ENCODE data around the gene FXYD7.
"Not testable (repeated sequence)": the region's sequence is repeated elsewhere in the genome, so short reads cannot be mapped to it uniquely, and the experiment has no call there.

Gene FXYD7

DNA sequence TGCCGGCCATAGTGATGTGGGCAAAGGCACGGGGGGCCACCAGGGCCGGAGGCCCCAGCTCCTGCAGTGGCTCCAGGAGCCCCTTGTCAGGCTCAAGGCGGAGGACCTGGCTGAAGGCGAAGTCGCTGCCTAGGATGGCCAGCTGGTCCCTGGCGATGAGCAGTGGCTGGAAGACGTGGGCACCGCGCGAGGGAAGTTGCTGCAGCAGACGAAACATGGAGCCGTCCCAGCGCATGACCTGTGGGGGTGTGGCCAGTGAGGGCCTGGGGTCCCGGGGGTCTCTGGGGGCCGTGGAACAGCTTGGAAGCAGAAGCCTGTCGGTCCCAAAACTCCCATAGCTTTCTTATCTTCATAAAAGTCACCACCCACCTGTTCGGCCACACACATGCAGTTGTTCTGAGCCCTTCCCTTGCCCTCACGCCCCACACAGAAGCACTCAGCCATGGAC lies 17.8 kb upstream of the FXYD7 start:
- intact Hi-C loops (cut with DNase I), result no loop called here
- no peak for DNase-seq

DNA sequence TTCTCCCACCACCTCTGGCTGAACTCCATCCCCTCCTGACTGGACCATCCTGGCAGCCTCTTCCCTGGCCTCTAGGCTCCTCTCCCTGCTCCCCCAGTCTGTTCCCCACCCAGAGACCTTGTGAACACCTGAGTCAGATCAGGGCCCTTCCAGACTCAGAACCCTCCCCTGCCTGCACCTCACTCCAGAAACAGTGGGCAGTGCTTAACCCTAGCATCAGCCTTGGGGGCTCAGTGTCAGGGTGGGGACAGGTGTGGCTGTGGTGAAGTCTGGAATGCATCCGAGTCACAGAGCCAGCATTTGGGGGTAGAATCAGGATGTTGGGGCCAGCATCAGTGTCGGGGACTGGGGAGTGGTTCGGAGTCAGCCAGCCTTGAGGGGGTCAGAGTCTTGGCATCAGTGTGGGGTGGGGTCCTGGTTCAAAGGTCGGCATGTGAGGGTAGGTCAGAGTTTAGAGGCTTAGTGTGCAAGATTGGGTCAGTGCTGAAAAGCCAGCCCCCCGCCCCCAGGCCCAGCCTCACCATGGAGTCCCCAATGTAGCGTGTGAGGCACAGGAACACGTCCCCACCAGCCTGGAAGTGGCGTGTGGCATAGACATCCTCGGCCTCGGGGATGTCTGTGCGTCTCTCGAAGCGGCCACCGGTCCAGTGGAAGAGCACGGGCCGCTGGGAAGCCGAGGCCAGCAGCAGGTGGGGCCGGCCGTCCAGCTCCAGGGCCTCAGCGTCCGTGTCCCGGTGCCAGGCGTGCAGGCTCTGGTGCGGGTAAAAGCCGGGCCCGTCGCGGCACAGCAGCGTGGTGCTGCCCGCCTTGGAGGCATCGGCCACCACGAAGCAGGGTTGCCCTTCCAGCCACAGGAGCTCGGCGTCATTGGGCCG lies 17.1 kb upstream of the FXYD7 start:
- DNase-seq, result no peak

DNA sequence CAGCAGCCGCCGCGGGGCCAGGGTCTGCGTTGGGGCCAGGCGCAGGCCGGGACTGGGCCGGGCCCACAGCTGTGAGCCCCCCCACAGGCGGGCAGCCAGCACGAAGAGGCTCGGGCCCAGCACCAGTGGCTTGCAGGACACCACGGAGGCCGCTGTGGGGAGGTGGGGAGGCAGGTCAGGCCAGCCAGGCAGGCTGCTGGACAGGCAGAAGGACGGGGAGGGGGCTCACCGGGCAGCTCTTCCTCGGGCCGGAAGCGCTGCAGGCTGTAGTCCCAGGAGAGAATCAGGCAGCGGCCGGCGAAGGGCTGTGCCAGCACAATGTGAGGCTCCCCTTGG lies 16.5 kb upstream of the FXYD7 start:
- intact Hi-C loops (cut with DNase I), result no loop called here
- peak in 6 of 10 donors; percentile 58 to 97 (median 74) for DNase-seq

More for the DNA sequence above, 17.1 kb upstream of the FXYD7 start:
- intact Hi-C loops (cut with DNase I), result no loop called here

DNA sequence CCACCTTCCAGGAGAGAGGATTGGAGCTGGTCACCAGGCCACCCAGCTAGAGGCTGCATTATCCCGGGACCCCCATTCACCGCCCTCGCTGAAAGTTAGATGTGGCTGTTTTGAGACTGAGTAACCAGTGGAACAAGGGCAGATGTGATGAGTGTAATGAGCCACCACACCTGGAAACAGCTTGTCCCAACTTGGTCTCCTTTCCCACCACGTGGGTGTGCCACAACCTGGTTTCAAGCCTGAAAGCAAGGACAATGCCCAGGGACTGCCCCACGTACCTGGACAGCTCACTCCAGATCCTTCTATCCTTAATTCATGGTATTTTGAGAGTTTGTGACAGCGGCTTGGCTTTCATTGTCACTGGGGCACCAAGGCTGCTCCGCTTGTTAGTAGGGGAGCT lies 15.2 kb upstream of the FXYD7 start:
- intact Hi-C loops (cut with DNase I), result no loop called here
- no peak for DNase-seq

DNA sequence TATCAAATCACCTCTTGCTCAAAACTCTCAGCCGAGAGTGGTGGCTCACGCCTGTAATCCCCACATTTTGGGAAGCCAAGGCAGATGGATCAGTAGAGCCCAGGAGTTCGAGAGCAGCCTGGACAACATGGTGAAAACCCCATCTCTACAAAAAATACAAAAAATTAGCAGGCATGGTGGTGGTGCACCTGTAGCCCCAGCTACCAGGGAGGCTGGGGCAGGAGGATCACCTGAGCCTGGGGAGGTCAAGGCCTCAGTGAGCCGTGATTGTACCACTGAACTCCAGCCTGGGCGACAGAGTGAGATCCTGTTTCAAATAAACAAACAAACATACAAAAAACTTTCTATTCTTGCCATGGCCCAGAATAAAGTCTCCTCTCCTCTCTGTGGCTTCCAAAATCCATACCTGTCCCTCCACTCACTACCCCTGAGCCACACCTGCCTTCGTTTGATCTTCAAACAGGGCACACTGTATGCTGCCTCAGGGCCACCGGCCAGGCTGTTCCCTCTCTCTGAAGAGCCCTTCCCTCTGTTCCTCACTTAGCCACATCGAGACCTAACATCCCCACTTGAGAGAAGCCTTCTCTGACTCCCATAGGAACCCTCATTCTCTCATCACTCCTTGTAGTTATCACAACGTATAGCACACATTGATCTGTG lies 14.5 kb upstream of the FXYD7 start:
- DNase-seq, result no peak
- intact Hi-C loops (cut with DNase I), result no loop called here

DNA sequence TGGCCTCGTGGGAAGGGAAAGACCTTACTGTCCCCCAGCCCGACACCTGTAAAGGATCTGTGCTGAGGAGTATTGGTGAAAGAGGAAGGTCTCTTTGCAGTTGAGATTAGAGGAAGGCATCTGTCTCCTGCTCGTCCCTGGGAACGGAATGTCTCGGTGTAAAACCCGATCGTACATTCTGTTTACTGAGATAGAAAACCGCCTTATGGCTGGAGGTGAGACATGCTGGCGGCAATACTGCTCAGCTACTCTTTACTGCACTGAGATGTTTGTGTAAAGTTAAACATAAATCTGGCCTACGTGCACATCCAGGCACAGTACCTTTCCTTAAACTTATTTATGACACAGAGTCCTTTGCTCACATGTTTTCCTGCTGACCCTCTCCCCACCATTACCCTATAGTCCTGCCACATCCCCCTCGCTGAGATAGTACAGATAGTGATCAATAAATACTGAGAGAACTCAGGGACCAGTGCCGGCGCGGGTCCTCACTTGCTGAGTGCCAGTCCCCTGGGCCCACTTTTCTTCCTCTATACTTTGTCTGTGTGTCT lies 13.3 kb upstream of the FXYD7 start:
- intact Hi-C loops (cut with DNase I); DNase-seq: not testable (repeated sequence)

DNA sequence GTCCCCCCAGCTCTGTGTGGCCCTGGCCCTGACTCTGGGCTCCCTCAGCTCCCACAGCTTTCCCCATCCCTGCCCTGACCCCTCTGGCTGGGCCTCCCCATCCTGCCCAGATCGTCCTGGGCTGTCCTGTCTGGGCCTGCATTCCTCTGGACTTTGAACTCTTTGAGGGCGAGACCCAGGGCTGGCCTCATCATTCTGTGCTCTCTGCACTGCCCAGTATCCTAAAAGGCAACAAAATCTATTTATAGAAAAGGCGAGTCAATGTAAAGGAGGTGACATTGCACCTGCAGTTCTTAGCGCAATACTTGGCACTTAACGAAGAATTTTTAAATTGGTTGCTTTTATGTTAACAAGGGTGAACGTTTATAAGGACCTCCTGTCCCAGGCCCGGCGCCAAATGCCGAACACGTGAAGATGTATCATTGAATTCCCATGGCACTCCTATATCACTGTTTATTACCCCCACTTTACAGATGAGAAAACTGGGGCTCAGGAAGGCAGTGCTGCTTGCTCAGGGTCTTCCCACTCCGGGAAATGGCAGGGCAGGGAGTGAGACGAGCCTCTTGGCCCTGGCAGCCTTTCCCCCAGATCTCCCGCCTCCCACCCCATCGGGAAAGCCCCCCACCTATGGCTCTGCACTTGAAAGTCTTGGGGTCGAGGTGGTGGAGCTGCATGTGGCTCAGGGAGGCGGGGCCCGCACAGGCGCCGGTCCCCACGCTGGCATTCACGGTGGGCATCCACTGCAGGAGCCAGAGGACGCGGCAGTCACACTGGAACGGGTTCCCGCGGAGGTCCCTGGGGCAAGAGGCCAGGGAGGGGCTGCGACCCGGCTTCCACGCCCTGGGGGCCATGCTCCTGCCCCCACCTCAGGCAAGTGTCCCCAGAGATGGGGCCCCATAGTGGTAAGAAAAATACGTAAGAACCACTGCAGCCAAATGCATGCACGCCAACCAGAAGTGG lies 12.0 kb upstream of the FXYD7 start:
- DNase-seq, result peak in 1 of 10 donors; percentile 50
- intact Hi-C loops (cut with DNase I), result no loop called here

DNA sequence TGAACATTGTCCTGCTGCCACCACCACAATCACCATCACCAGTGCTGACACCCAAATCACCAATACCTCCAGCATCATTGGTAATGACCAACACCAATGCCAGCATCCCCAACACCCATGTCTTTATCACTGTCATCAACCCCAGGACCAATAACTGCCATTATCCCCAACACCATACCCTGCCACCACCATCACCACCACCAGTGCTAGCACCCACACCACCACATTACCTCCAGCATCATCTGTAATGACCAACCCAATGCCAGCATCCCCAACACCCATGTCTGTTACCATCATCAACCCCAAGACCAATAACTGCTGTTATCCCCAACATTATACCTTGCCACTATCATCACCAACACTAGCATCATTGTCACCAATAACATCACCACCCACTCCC lies 10.8 kb upstream of the FXYD7 start:
- intact Hi-C loops (cut with DNase I), result no loop called here
- DNase-seq, result no peak

DNA sequence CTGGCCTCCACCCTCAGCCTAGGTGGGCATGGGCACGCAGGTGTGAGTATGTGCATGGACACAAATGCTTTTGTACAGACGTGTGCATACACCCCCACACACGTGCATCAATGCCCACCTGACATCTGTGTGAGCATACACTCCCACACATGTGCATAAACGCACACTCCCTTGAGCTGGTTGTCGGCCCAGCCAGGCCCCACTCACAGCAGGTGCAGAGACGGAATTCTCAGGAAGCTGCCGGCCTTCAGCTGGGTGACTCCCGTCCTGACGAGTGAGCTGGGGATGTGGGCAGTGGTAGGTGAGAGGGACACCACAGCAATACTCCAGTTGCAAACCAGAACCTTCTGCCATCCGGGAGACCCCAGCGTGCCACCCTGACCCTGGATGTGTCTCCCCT lies 9.2 kb upstream of the FXYD7 start:
- intact Hi-C loops (cut with DNase I), result no loop called here
- DNase-seq, result peak in 3 of 10 donors; percentile 46 to 92 (median 88)

DNA sequence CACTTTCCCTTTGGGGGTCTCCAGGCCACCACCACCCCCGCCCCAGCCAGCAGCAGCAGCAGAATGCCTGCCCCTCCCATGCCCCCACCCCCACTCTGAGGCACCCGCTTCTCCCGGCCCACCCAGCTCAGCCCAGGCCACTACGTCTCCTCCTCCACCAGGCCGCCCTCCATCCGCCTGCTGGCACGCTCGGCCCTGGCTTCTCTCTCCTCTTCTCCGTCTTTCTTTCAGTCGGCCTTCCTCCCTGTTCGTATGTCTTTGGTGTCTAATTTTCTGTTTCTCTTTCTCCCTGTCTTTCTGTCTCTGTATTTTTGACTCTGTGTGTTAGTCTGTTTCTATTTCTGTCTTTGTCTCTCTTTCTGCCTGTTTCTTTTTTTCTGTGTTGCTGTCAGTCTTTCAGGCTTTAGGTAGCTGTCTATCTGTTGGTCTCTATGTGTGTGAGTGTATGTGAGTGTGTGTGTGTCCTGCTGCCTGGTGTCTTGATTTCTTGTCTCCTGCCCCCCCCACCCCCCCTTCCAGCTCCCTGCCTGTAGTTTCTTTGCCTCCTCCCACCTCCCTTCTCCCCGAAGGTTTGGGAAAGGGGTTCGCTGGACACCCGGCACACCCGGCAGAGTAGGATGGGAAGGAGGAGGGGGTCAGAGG lies 8.3 kb upstream of the FXYD7 start, which contains the start of gene LGI4:
LGI4 (minus strand) TSS at position 459 of the 642 bp plus-strand sequence; CDS start at position 80, 379 bp downstream.
- peak in 1 of 10 donors; percentile 77 for DNase-seq
- intact Hi-C loops (cut with DNase I), result loop anchor here (1.0 to 5.0 kb wide), 2 partner anchors 21 to 92 kb away; partner anchors contain the start of gene HPN

DNA sequence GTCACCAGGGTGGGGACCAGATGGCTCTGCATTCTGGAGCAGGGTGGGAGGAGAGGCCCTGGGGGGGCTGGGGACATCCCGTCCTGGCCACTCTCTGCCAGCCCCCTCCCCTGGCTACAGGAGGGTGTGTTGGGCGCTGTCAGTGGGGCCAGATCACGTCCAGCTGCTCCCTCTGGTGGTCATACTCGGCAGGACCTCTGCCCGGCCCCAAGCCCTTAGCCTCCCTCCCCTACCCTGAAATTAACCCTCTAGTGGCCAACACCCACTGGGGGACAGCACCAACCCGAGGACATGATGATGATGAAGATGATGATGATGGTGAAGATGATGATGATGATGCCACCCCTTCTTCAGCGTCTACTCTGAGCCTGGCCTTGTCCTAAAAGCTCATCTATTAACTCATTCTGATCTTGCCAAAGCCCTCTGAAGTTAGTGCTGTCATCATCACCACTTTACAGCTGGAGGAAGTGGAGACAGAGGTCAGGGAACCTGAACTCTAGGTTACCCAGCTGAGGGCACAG lies 7.6 kb upstream of the FXYD7 start:
- intact Hi-C loops (cut with DNase I), result loop anchor here (1.0 to 5.0 kb wide), 2 partner anchors 22 to 93 kb away; partner anchors contain the start of gene HPN
- DNase-seq, result peak in 9 of 10 donors; percentile 79 to 97 (median 84)

DNA sequence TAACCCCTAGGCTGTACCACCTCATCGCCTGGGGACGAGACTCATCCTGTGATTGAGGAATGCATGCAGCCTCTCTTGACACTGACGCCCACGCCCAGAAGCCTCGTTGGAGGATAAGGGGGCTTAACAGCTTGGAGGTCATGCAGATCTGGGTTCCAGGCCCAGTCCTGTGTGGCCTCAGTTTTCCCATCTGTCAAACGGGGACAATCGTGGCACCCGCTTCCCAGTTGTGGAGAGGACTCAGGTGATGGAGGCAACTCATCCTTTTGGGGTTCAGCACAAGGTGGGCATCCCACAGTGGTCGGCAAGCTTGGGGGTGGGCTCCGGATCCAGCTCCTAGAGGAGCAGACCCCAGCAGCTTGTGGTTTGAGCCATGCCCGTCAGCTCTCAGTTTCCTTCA lies 6.8 kb upstream of the FXYD7 start:
- peak in 1 of 10 donors; percentile 49 for DNase-seq
- intact Hi-C loops (cut with DNase I), result loop anchor here (5.0 kb wide), 1 partner anchor 94 kb away; the partner anchor contains the start of gene HPN

DNA sequence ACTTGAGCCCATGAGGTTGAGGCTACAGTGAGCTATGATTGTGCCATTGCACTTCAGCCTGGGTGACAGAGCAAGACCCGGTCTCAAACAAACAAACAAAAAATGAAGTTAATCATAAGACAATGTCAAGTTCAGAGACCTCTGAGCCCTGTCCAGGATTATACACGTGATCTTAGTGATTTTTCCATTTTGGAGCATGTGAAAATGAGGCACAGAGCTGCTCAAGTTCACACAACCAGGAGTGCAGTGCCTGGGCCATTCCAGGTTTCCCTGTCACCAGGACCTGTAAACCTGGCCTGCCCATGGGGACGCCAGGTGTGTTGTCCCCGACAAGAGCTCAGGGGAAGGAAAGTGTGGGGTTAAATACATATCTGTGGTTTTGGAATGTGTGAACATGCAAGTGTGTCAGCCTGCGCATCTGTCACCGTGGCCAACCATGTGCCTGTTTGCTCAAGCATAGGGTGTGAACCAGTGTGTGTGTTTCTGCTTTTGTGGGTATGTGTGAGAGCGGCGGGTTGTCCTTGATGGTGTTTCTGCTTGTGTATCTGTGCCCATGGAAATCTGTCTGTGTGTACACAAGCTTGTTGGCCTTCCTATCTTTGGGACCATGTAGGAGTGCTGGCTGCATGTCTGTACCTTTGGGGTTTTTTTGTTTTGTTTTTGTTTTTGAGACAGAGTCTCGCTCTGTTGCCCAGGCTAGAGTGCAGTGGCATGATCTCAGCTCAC lies 5.9 kb upstream of the FXYD7 start:
- intact Hi-C loops (cut with DNase I), result loop anchor here (5.0 kb wide), 1 partner anchor 95 kb away; the partner anchor contains the start of gene HPN
- DNase-seq, result no peak

DNA sequence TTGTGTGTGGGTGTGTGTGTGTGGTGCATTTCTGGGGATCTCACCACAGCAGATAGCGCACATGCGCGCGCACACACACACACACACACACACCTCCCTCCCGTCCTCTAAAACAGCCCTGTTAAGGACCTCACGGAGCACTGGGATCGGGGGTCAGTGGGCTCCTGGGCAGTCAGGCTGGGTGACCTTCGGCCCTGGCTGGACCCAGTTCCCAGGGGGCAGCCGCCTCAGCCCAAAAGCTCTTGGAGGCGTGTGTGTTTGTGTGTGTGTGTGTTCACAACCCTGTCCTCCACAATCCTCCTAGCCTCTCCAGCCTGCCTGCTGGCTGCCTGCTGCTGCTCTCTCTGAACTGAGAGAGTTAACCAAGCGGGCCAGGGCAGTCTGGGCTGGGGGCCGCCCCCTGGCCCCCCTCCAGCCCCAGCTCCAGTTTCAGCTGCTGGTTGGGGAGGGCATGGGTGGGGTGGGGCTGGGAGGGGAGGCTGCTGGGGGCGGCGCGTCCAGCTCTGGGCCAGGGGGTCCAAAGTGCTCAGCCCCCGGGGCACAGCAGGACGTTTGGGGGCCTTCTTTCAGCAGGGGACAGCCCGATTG lies 4.7 kb upstream of the FXYD7 start, which contains the start of gene FXYD1:
FXYD1 (plus strand) TSS at position 520 of the 588 bp plus-strand sequence. CDS start 1,256 bp downstream, outside the sequence.
- intact Hi-C loops (cut with DNase I), result loop anchor here (5.0 kb wide), 1 partner anchor 96 kb away; the partner anchor contains the start of gene HPN
- DNase-seq, result peak in 2 of 10 donors; percentile 71 to 82

DNA sequence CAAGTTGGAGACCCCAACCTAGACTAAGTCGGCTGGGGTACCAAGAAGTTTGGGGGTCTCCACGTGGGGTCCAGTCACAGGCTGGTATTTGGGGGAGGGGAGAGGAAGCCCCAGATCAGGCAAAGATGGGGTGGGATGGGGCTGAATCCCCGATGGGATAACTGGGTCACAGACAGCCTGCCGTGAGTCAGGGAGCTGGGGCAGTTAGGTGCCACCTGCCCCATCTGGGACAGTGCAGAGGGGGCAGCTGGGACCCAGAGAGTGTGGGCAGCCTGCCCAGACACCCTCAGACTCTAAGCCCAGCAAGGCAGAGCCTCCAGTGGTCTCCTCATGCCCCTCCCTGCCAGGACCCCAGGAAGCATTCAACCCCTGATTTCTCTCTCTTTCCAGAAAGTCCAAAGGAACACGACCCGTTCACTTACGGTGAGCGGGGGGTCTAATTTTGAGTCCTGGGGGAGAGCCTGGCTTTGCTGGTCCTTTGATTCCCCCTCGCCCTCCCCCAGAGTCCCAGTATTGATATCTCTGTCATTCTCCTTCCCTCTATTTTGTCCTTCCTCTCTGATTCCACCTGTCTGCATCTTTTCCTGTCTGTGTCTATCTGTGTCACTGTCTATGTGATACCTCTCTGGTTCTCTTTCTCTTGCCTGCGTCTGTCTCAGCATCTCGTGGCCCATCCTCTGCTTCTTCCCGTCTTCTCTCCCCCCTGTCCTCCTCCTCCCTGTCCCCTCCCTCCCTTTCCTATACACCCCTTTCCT lies 2.7 kb upstream of the FXYD7 start:
- intact Hi-C loops (cut with DNase I), result loop anchor here (2.0 kb wide), 1 partner anchor 168 kb away; no protein-coding TSS in a partner anchor
- peak in 3 of 10 donors; percentile 46 to 82 (median 62) for DNase-seq

DNA sequence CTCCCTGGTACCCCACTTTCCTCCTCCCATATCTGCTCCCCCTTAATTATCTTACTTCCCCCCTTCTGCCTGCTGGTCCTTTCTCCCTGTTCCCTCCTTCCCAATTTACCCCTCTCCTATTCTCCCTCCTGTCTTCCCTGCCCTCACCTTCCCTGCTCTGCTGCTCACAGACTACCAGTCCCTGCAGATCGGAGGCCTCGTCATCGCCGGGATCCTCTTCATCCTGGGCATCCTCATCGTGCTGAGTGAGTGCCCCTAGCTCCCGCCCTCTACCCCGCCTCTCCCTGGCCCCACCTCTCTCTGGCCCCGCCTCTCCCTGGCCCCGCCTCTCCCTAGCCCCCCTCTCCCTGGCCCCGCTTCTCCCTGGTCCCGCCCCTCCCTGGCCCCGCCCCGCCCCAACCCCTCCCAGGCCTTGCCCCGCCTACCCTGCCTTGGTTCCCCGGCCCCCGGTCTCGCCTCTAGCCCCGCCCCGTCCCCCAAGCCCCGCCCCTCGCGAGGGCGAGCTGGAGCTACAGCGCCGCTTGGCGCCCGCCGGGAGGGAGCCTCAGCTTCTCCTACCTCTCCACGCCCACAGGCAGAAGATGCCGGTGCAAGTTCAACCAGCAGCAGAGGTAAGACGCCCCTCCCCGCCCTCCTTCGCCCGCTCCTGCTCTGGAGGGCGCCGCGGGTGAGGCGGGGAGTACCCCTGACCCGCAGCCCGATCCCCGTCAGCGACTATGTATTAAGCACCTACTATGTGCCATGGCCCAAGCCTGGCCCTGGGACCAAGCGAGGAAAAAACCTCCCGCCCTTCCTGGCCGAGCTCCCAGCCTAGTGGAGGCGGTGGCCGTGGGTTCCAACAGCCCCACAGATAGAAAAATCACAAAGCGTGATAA lies 1.9 kb upstream of the FXYD7 start:
- intact Hi-C loops (cut with DNase I), result loop anchor here (1.0 to 2.0 kb wide), 2 partner anchors 74 to 168 kb away; no protein-coding TSS in a partner anchor
- DNase-seq, result peak; percentile 89 to 99 (median 96)

Data from posterior cingulate gyrus (tissue), 11 donors.